ENCODE data around the gene SDK2. TPM values are rescaled to one million over a fixed set of nuclear protein-coding genes. Genes with fewer than 3 reads are reported as not detected.

The SDK2 gene
- total and polyA plus RNA-seq, 2 of the 8 experiments (the other 6 are each of a cell fraction or from before 2014, with no cell fraction given) = 3.9 to 4.1 TPM

GRCh38 chr17:73545109-73546032 is 98.9 kb downstream of the SDK2 start (continued):
- TF ChIP-seq KDM5A (IDR thresholded peaks at IDR 0.05; ENCODE audit: low read length) (no peak), BACH1 (IDR thresholded peaks at IDR 0.05; ENCODE audit: low read length) (no peak), TAF7 (optimal IDR thresholded peaks at IDR 0.05; ENCODE audit: borderline replicate concordance, low read depth, low read length) (no peak), NANOG (IDR thresholded peaks at IDR 0.05; ENCODE audit: insufficient read depth, low read depth, low read length, poor library complexity, severe bottlenecking) (no peak), CBX5 (IDR thresholded peaks at IDR 0.05; ENCODE audit: low read depth, low read length) (no peak), SP4 (IDR thresholded peaks at IDR 0.05; ENCODE audit: low read length) (no peak), CEBPB (IDR thresholded peaks at IDR 0.05; ENCODE audit: low read depth, low read length) (no peak), RBBP5 (IDR thresholded peaks at IDR 0.05; ENCODE audit: borderline replicate concordance, low read depth, low read length) (no peak)
